Measurements from ENCODE around the gene TIGD6.

DNA sequence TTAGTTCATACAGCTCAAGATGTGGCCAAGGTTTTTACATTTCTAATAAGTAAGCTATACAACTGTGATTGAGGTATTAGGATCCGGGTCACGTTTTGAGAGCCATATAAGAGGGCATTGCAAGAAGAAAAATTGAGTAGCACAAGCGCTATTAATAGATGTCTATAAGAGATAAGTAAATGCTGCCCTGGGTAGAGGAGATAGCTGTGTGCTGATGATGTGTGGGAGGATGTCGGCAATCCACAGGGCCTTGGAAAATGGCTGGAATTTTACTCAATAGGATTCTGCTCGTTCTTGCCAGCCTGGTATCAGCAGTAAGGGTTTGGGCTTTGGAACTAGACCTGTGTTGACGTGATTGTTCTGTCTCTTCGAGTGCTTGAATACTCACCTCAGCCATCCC, 44.3 kb upstream of the TIGD6 start:
- TF ChIP-seq, protein P1, sequence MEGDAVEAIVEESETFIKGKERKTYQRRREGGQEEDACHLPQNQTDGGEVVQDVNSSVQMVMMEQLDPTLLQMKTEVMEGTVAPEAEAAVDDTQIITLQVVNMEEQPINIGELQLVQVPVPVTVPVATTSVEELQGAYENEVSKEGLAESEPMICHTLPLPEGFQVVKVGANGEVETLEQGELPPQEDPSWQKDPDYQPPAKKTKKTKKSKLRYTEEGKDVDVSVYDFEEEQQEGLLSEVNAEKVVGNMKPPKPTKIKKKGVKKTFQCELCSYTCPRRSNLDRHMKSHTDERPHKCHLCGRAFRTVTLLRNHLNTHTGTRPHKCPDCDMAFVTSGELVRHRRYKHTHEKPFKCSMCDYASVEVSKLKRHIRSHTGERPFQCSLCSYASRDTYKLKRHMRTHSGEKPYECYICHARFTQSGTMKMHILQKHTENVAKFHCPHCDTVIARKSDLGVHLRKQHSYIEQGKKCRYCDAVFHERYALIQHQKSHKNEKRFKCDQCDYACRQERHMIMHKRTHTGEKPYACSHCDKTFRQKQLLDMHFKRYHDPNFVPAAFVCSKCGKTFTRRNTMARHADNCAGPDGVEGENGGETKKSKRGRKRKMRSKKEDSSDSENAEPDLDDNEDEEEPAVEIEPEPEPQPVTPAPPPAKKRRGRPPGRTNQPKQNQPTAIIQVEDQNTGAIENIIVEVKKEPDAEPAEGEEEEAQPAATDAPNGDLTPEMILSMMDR (IDR thresholded peaks at IDR 0.05) = no peak
- TF ChIP-seq POLR2A (IDR thresholded peaks at IDR 0.05) = no peak

Measured in breast epithelium (tissue), 3 donors.